Raji (cell line): ENCODE data around the gene CAPN15.

Experiments
- POLR2A ChIP-seq: IDR thresholded peaks from 2 replicates; pipeline ENCODE4 v1.6.1; 2011; ENCODE audit warnings: low read depth, low read length, control low read depth; ENCODE audit not compliant: insufficient read depth

The CAPN15 gene

GRCh38 chr16:560204-560700 lies 32.7 kb downstream of the CAPN15 start, which contains the start of gene PRR35:
PRR35 (plus strand) TSS chr16:560394; CDS start chr16:563295, 2,901 bp downstream.
- TF ChIP-seq POLR2A = no peak

- TF ChIP-seq POLR2A = no peak
Observed at GRCh38 chr16:560701-561412, 33.3 kb downstream of the CAPN15 start.

GRCh38 chr16:561413-561794 lies 33.9 kb downstream of the CAPN15 start:
- no peak for TF ChIP-seq POLR2A

GRCh38 chr16:561957-562938 lies 34.7 kb downstream of the CAPN15 start:
- no peak for TF ChIP-seq POLR2A

GRCh38 chr16:563072-563644 lies 35.6 kb downstream of the CAPN15 start:
- TF ChIP-seq POLR2A = no peak

GRCh38 chr16:564690-565418 lies 37.3 kb downstream of the CAPN15 start:
- TF ChIP-seq POLR2A = no peak

- no peak for TF ChIP-seq POLR2A
Observed at GRCh38 chr16:565419-566330, 38.2 kb downstream of the CAPN15 start.

GRCh38 chr16:566475-567372 lies 39.2 kb downstream of the CAPN15 start, which contains the start of gene NHLRC4:
NHLRC4 (plus strand) TSS chr16:567005; CDS start chr16:568048, 1,043 bp downstream.
- peak; percentile 43 for TF ChIP-seq POLR2A

GRCh38 chr16:567373-568256 lies 40.1 kb downstream of the CAPN15 start:
- TF ChIP-seq POLR2A = no peak

- no peak for TF ChIP-seq POLR2A
Observed at GRCh38 chr16:568401-569258, 41.1 kb downstream of the CAPN15 start.
